GM12873 (cell line): Measurements from ENCODE around the gene TNFAIP8L3.

ENCODE experiments used
- CTCF ChIP-seq: IDR thresholded peaks from 2 replicates; pipeline ENCODE4 v1.5.1; 2012; ENCODE audit warnings: low read depth, mild to moderate bottlenecking, moderate library complexity, low read length, control low read depth; ENCODE audit not compliant: insufficient read depth; ENCODE audit errors: missing control alignments

The TNFAIP8L3 gene

GRCh38 chr15:51095681-51096331 lies 1.1 kb upstream of the TNFAIP8L3 start:
- no peak for TF ChIP-seq CTCF

- TF ChIP-seq CTCF: no peak
Observed at GRCh38 chr15:51093839-51094605, 684 bp downstream of the TNFAIP8L3 start.

GRCh38 chr15:51093488-51093838 lies 1.2 kb downstream of the TNFAIP8L3 start:
- TF ChIP-seq CTCF: no peak

- TF ChIP-seq CTCF: no peak
Observed at GRCh38 chr15:51092480-51093040, 2.1 kb downstream of the TNFAIP8L3 start.

GRCh38 chr15:51090753-51091152 lies 4.0 kb downstream of the TNFAIP8L3 start:
- TF ChIP-seq CTCF: no peak

- TF ChIP-seq CTCF: no peak
Observed at GRCh38 chr15:51089699-51090453, 4.8 kb downstream of the TNFAIP8L3 start.

- no peak for TF ChIP-seq CTCF
Observed at GRCh38 chr15:51089041-51089440, 5.7 kb downstream of the TNFAIP8L3 start.
